ACHN (cell line): Measurements from ENCODE around the gene SPOCK1.

Experiments
- DNase-seq: peaks from one replicate; pipeline ENCODE4 v3.0.0-alpha.2; 2015
- in situ Hi-C: cut with HindIII; loops from 2 replicates; pipeline ENCODE4 v1.10.0; 2017; ENCODE audit warnings: low sequenced_read_pairs, low pct_ligation_motif_present, low pct_unique_long_range_greater_than_20kb

Gene SPOCK1

DNA sequence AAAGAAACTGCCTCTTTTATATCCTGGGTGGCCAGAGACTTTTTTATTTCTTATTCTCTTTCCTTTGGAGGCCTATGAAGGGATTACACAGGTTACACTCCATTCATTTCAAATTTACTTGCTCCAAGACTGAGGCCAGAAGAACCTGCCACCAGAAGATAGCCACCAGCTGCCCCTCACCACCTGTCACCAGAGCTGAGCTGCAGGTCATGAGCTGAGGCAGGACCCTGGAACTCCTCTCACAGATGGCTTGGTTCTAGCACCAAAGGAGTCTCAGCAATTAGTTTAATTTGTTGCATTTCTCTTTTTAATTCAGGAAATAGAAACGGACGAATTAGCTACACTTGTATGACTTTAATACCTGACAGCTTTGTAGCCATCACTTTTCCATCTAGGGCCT is 313.9 kb downstream of the SPOCK1 start:
- no peak for DNase-seq
- in situ Hi-C loops: no loop called here

GRCh38 chr5:137184734-137185133 is 314.4 kb downstream of the SPOCK1 start:
- in situ Hi-C loops: no loop called here
- no peak for DNase-seq

- in situ Hi-C loops: no loop called here
- DNase-seq: no peak
These were observed 316.6 kb downstream of the SPOCK1 start for GRCh38 chr5:137182576-137182975.

- in situ Hi-C loops: no loop called here
- no peak for DNase-seq
These were observed 317.5 kb downstream of the SPOCK1 start for GRCh38 chr5:137181667-137182066.

DNA sequence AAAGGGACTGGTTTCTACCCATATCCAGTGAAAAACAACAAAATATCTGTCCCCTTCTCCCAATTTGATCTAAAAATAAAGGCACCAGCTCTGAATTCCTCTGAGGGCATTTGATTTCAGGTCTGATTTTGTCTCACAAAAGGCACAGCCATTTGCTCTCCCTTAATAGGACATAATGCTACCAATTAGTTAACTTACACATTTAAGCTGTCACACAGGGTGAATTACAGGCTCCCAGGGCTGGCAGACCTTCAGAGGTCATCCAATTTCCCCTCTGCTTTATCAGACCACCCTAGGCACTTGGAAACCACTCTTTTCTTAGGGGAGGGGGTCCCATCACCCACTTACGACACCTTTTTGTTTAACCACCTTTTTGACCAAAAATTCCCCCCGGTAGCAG is 319.9 kb downstream of the SPOCK1 start:
- no peak for DNase-seq
- in situ Hi-C loops: no loop called here

- in situ Hi-C loops: no loop called here
- DNase-seq: no peak
These were observed 322.5 kb downstream of the SPOCK1 start for GRCh38 chr5:137176609-137177008.

GRCh38 chr5:137176126-137176525 is 323.0 kb downstream of the SPOCK1 start:
- in situ Hi-C loops: no loop called here

GRCh38 chr5:137174196-137174595 is 324.9 kb downstream of the SPOCK1 start:
- in situ Hi-C loops: no loop called here
- no peak for DNase-seq

More at GRCh38 chr5:137176126-137176525, 323.0 kb downstream of the SPOCK1 start:
- no peak for DNase-seq

- DNase-seq: no peak
- in situ Hi-C loops: no loop called here
These were observed 326.9 kb downstream of the SPOCK1 start for GRCh38 chr5:137172258-137172657.

GRCh38 chr5:137167187-137167586 is 331.9 kb downstream of the SPOCK1 start:
- DNase-seq: no peak
- in situ Hi-C loops: no loop called here

GRCh38 chr5:137164961-137165360 is 334.2 kb downstream of the SPOCK1 start:
- in situ Hi-C loops: no loop called here
- no peak for DNase-seq

GRCh38 chr5:137164536-137164935 is 334.6 kb downstream of the SPOCK1 start:
- no peak for DNase-seq
- in situ Hi-C loops: no loop called here

DNA sequence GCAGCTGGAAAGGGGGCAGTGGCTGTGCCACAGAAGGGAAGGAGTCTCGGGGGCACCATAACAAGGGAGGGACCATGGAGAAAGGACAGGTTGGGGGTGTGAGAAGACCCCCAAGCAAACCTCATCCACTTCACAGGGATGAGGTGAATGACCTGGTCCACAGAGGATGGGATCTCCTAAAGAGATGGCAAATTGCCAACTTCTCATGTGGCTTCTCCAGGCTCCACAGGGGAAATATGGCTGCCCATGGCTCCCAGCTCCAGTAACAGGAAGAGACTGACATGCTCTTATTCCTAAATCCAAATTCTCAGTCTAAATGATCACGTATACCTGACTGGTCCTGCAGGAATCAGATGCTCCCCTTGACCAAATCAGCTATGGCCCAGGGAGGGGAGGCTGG is 340.4 kb downstream of the SPOCK1 start:
- in situ Hi-C loops: no loop called here
- no peak for DNase-seq

- in situ Hi-C loops: no loop called here
- DNase-seq: no peak
These were observed 342.9 kb downstream of the SPOCK1 start for GRCh38 chr5:137156180-137156579.

GRCh38 chr5:137155261-137156000 is 343.7 kb downstream of the SPOCK1 start:
- no peak for DNase-seq
- in situ Hi-C loops: no loop called here

DNA sequence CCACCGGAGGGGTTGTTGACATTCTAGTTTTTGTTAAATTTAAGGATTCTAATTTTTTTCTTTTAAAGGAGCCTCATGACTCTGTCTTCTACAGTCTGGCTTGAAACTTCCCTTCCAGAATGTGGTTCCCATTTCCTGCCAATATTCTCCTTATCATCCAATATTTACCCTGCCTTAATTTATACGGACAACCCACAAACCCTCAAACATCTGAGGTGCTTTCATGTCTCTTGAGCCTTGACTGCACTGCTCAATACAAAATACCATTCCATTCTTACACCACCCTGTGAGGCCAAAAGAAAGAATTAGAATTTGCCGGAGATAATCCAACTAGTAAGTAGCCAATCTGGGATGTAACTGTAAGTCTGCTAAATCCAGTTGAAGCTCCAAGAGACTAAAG is 346.5 kb downstream of the SPOCK1 start:
- in situ Hi-C loops: no loop called here
- no peak for DNase-seq

GRCh38 chr5:137148655-137149054 is 350.5 kb downstream of the SPOCK1 start:
- DNase-seq: no peak

GRCh38 chr5:137148159-137148558 is 351.0 kb downstream of the SPOCK1 start:
- no peak for DNase-seq

More at GRCh38 chr5:137148655-137149054, 350.5 kb downstream of the SPOCK1 start:
- in situ Hi-C loops: no loop called here

DNA sequence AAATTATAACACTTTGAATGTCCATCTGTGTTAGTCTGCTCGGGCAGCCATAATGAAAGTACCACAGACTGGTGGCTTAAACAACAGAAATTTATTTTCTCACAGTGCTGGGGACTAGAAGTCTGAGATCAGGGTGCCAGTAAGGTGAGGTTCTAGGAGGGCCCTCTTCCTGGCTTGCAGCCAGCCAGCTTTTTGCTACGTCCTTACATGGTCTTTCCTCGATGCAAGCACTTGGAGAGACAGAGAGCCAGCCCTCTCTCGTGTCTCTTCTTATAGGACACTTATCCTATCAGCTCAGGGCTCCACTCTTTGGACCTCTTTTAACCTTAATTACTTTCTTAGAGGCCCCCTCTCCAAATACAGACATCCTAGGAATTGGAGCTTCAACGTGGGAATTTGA is 351.8 kb downstream of the SPOCK1 start:
- in situ Hi-C loops: no loop called here
- DNase-seq: no peak

More at GRCh38 chr5:137148159-137148558, 351.0 kb downstream of the SPOCK1 start:
- in situ Hi-C loops: no loop called here

GRCh38 chr5:137146402-137146890 is 352.7 kb downstream of the SPOCK1 start:
- DNase-seq: peak; percentile 60
- in situ Hi-C loops: no loop called here
